Activated CD8-positive, alpha-beta memory T cell treated with anti-CD3 and anti-CD28 coated beads, Interleukin-2, amount 50 U/mL, for 24 hours (primary cell): Measurements from ENCODE around the gene XRCC1.

ENCODE experiments used
- DNase-seq: peaks from one replicate; pipeline ENCODE4 v3.0.0-alpha.2; 2020; ENCODE audit errors: extremely low read depth

Gene XRCC1, protein sequence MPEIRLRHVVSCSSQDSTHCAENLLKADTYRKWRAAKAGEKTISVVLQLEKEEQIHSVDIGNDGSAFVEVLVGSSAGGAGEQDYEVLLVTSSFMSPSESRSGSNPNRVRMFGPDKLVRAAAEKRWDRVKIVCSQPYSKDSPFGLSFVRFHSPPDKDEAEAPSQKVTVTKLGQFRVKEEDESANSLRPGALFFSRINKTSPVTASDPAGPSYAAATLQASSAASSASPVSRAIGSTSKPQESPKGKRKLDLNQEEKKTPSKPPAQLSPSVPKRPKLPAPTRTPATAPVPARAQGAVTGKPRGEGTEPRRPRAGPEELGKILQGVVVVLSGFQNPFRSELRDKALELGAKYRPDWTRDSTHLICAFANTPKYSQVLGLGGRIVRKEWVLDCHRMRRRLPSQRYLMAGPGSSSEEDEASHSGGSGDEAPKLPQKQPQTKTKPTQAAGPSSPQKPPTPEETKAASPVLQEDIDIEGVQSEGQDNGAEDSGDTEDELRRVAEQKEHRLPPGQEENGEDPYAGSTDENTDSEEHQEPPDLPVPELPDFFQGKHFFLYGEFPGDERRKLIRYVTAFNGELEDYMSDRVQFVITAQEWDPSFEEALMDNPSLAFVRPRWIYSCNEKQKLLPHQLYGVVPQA

GRCh38 chr19:43575156-43575950, at the start of gene XRCC1, which contains the start of gene PINLYP:
XRCC1 (minus strand) TSS chr19:43575527; CDS start chr19:43575458, 69 bp downstream.
PINLYP (plus strand) TSS chr19:43575801; CDS start chr19:43577192, 1,391 bp downstream.
- peak; percentile 91 for DNase-seq

- DNase-seq = peak; percentile 60
Observed at GRCh38 chr19:43624933-43625332, 49.6 kb upstream of the XRCC1 start.

DNA sequence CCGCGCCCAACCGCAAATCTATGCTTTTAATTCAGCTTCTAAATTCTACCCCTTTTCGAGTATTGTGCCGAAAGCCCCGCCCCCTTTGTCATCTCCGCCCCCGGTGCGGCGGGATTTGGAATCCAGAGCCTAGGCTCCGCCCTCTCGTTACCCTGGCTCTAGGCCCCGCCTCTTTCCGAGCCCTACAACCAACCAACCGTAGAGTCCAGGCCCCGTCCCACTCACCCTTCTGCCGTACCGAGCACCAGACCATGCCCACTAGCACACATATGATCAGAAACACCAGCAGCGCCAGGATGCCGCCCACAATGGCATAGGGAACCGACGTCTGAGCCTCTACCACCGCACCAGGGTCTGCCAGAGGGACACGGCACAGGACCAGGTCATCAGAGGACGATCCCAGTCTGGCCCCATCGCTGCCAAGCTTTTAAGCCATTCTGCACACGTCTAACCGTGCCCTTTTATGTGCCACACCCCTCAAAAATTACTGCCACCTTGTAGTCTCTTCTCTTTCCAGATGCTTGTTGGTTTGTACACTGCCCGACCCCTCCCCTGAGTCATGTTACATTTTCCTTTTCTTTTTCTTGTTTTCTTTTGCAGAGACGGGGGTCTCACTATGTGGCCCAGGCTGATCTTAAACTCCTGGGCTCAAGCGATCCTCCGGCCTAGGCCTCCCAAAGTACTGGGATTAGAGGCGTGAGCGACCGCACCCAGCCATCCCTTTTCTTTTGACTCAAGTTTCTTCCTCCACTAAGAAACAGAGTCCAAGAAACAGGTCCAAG, 48.8 kb upstream of the XRCC1 start:
- DNase-seq = no peak

DNA sequence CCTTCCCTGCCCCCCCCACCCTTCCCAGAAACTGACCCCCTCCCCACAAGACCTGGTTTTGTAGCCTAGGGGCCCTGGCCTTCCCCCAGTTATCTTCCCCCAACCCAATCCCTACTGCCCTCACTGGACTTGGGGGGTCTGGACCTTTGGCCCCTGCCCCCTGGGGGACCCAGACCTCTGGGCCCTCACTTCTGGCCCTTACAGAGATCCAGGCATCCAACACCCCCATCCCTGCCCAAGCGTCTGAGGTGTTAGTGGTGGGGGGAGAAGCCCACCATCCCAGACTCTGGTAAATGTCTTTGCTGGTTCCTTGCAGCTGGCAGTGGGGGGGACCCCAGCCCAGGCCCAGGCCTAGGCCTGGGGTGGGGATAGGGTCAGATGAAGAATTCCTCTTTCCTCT, 47.6 kb upstream of the XRCC1 start:
- no peak for DNase-seq

DNA sequence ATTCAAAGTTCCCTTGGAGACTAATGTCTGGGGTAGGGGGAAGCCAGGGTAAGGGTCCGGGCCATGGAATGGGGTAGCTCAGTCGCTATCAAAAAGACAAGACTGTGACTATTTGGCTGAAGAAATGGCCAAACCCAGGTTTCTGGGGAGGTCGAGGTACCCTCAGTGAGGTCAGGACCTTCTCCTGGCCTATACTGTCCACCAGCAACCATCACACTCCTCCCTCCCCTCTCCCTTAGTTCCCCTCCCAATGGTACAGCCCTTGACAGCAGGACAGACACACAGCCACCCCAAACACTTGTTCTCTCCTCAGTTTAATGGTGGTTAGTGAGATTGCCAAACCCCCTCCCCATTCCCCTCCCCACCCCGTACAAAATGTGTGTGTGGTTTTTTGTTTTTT, 46.7 kb upstream of the XRCC1 start:
- no peak for DNase-seq

DNA sequence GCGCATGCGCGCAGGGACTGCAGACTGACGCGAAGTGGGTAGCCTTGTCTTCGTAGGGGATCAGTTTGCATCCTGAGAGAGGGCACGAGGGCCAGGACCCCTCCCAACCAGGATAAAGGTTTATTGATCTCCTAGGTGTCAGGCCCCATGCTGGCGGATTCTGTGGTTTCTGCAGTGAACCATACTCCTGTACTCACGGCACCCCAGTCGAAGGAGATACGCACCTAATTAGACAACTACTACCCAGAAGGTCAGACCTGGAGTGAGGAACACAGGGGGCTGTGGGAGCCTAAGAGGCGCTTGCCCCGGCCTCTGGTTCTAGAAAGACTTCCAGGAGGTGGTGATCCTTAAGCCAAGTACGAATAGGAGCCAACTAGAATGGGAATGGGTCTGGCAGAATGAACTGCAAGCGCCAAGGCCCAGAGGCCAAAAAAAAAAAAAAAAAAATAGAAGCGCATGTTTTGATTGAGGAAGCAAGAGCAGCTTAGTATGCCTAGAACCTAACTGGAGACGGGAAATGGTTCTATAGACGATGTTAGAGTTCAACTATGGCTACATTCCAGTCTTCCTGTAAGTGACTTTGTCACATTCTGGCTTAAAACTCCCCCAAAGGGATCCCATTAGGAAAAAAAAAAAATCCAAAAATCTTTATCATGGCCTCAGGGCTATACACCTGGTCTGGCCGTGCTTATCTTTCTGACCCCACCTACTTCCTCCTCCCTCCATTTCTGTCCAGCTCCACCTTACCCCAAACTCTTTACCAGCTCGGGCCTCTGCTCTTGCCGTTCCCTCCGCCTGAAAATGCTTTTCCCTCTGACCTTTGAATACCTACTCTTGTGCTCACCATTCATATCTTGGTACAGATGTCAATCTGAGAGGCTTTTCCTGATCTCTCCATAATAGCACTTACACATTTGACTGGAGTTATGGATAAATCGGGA, 45.0 kb upstream of the XRCC1 start:
- DNase-seq = no peak

- DNase-seq = peak; percentile 78
Observed at GRCh38 chr19:43619262-43620060, 44.1 kb upstream of the XRCC1 start, which contains the start of gene ZNF428. ZNF428 (minus strand) TSS chr19:43619629; CDS start chr19:43614304, 5,325 bp downstream.

GRCh38 chr19:43618921-43619261, 43.6 kb upstream of the XRCC1 start:
- DNase-seq = no peak

- no peak for DNase-seq
Observed at GRCh38 chr19:43616954-43617353, 41.6 kb upstream of the XRCC1 start.

- DNase-seq = no peak
Observed at GRCh38 chr19:43616306-43616705, 41.0 kb upstream of the XRCC1 start.

DNA sequence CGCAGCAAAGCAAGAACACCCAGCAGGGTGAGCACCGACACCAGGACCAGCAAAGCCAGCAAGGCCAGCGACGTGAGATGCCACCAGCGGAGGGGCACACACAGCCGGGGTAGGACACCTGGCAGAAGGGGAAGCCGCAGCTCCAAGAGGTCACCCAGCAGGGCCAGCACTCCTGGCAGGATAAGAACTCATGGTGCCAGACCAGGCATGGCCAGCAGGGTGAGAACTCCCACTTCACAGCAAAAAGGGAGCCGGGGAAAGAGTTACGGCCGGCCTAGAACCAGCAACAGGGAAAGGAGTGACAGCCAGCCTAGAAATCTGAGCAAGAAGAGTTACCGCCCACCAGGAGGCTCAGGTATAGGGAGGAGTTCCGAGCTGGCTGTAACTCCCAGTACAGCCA, 37.0 kb upstream of the XRCC1 start:
- DNase-seq = no peak

DNA sequence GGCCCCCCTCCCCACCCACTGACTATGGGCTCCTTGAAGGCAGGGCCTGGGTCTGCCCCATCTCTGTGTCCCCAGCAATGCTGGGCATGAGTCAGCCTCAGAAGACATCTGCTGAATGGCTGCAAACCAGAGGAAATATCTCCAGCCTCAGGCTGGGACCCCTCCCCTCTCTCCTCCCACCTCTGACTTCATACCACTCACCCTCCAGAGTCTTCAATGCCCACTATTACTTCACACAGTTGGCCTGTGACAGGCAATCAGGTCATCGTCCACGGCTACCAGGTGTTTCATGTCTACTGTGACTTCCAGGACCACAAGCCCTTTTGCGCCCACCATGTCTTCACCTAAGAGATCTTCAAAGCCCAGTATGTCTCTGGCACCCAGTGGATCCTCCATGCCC, 36.5 kb upstream of the XRCC1 start, which contains the start of gene SRRM5:
TSS of gene SRRM5 (plus strand) at position 301 of the 400 bp plus-strand sequence. CDS start at position 335, 34 bp downstream.
- DNase-seq = no peak

DNA sequence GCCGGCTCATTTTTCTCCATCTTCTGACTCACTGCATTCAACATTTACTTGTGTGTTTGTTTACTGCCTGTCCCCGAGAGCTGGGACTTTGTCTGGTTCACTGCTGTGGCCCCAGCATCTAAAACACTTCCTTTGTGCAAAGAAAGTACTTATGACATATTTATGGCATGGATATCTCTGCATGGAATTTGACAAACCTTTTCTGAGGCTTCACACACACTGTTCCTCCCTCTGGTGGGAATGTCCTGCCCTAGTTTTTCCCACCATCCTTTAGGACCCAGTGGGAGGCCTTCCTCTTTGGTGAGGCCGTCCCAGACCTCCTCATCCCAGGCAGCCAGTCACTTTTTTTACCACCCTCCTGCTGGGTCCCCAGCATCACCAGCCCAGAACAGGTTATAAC, 35.2 kb upstream of the XRCC1 start:
- DNase-seq = no peak

- DNase-seq = no peak
Observed at GRCh38 chr19:43609872-43610271, 34.5 kb upstream of the XRCC1 start.

DNA sequence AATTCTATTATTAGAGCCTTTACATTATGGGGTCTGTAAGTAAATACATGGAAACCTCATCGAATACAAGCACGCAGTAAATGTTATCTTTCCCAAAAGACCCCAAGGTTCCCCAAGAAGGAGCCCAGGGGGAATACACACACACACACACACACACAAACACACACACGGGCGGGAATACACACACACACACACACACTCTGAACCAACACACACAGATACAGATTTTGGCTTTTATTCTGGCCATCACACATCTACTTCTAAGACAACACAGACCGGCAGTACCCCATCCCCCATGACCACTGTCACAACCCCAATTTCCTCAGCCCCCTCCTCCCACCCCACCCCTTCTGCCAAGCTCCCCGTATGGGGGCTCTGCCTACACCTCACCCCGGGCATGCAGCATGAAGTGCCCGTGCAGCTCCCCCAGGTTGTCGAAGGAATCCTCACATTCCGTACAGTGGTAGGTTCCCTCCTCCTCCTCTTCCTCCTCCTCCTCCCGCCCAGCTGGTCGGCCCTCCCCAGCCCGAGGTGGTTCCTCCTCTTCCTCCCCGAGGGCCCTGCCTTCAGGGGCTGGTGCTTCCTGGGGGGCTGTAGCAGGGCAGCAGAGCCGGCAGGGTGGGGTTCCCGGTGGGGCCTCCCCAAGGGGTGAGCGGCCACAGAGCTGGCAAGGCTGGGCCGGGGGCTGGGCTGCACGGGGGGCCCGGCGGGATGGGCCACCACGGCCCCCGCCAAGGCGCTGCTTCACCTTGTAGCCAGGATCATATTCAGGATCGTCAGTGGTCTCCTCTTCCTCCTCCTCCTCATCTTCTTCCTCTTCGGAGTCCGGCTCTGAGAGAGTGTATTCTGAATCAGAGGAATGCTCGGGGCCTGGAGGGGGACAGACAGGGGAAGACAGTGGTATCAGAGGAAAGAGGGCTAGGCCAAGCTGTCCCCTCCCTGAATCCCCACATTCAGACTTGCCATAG, 32.2 kb upstream of the XRCC1 start:
- no peak for DNase-seq

DNA sequence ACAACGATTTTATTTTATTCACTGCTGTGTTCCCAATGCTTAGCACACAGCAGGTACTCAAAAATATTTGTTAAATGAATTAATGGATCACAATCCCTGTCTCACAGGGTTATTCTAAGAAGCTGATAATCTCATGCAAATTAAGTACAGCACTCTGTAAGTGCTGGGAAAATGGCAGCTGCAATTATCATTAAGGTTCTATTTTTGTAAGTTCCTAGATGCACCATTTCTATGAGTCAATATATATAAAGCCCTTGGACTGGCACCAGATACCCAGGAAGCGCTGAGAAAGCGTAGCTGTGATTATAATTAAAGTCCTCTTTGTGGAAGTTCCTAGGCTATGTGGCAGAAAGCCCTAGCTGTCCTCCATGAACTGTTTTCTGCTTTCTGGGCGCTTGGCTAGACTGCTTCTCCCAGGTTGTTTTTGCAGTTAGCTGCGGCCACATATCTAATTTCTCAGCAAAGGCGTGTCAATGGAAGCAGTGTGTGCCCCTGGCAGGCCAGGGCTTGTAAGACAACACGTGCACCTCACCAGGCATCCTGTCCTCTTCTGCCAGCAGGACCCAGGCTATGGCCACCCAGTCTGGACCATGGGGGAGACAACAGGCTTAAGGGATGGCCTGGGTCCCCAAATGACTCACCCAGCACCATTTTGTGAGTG, 31.4 kb upstream of the XRCC1 start:
- no peak for DNase-seq

GRCh38 chr19:43605875-43606568, 30.7 kb upstream of the XRCC1 start:
- DNase-seq = no peak
